Activated CD8-positive, alpha-beta T cell treated with anti-CD3 and anti-CD28 coated beads for 36 hours (primary cell): ENCODE results near the gene RAB31. TPM values are rescaled to one million over a fixed set of nuclear protein-coding genes. Genes with fewer than 3 reads are reported as not detected.
A peak's percentile ranks its signal among the peaks of the same experiment; 100 is the strongest.

Source experiments
- ATAC-seq: fragments of 200-7000 bp; cut with Tn5 transposase; one replicate; pipeline ENCODE4 v1.10.0; 2021; ENCODE audit warnings: mild to moderate bottlenecking, moderate library complexity
- CTCF ChIA-PET: fragments of 350-600 bp; sonication (Branson Sonifier 250); formaldehyde crosslinking; loops from one replicate; lab custom pipeline; 2021; ENCODE audit warnings: antibody characterized with exemption; lab: Charles Lee
- POLR2A ChIA-PET: fragments of 350-600 bp; sonication (Branson Sonifier 250); formaldehyde crosslinking; loops from one replicate; lab custom pipeline; 2021; ENCODE audit warnings: antibody characterized with exemption; lab: Charles Lee
- DNase-seq: peaks from one replicate; pipeline ENCODE4 v3.0.0-alpha.2; 2020
- H3K27ac Mint-ChIP-seq: one replicate; pipeline ENCODE4 v1.8.0; 2021; ENCODE audit warnings: mild to moderate bottlenecking, mixed read lengths
- H3K27me3 Mint-ChIP-seq: one replicate; pipeline ENCODE4 v1.8.0; 2021; ENCODE audit warnings: mixed read lengths
- H3K36me3 Mint-ChIP-seq: one replicate; pipeline ENCODE4 v1.8.0; 2021; ENCODE audit warnings: low read depth, mixed read lengths
- H3K4me1 Mint-ChIP-seq: one replicate; pipeline ENCODE4 v1.8.0; 2021; ENCODE audit warnings: low read depth, mixed read lengths
- H3K4me3 Mint-ChIP-seq: one replicate; pipeline ENCODE4 v1.8.0; 2021; ENCODE audit warnings: mild to moderate bottlenecking, moderate library complexity, mixed read lengths
- H3K9me3 Mint-ChIP-seq: one replicate; pipeline ENCODE4 v1.8.0; 2021; ENCODE audit warnings: mixed read lengths
- CTCF ChIP-seq: fragments of 200-600 bp; IDR thresholded peaks from one replicate; pipeline ENCODE4 v1.8.0; 2022; ENCODE audit warnings: antibody characterized with exemption, mild to moderate bottlenecking
- intact Hi-C: fragments of 100-400 bp; cut with micrococcal nuclease; formaldehyde crosslinking; loops from one replicate; pipeline ENCODE4 v1.10.0; 2022
- total RNA-seq, 2 experiments: library from RNA; stranded (reverse); gene quantifications; one replicate each; pipeline ENCODE4 v1.2.3, GENCODE V29; 2021

The RAB31 gene
- total RNA-seq, 2 experiments from 2014 or later: 0.45 to 0.76 TPM

- Mint-ChIP-seq H3K27ac (no peak overlapping the region), H3K4me3 (no peak overlapping the region), H3K4me1 (peaks cover 6% of the 10 kb centered on the region), H3K36me3 (no peaks in the 10 kb centered on the region), H3K9me3 (no peaks in the 10 kb centered on the region), H3K27me3 (peaks cover 45% of the 10 kb centered on the region)
- DNase-seq (no peak), ATAC-seq (peak; percentile 34)
- TF ChIP-seq CTCF: no peak
- ChIA-PET CTCF (no interaction called here), POLR2A (no interaction called here)
- intact Hi-C loops: no loop called here
Observed at GRCh38 chr18:9704233-9705118, 3.6 kb upstream of the RAB31 start.

- no peak for TF ChIP-seq CTCF
- Mint-ChIP-seq H3K4me1 (peaks cover 8% of the 10 kb centered on the region), H3K4me3 (no peak overlapping the region), H3K9me3 (no peaks in the 10 kb centered on the region), H3K27me3 (peaks cover 52% of the 10 kb centered on the region), H3K27ac (no peak overlapping the region), H3K36me3 (no peaks in the 10 kb centered on the region)
- ATAC-seq (no peak), DNase-seq (no peak)
- ChIA-PET POLR2A (no interaction called here), CTCF (no interaction called here)
- intact Hi-C loops: no loop called here
Observed at GRCh38 chr18:9705183-9705829, 2.8 kb upstream of the RAB31 start.

GRCh38 chr18:9706081-9706935, 1.8 kb upstream of the RAB31 start:
- ATAC-seq (no peak), DNase-seq (no peak)
- Mint-ChIP-seq H3K27ac (no peak overlapping the region), H3K4me3 (no peak overlapping the region), H3K27me3 (peaks cover 56% of the 10 kb centered on the region), H3K9me3 (no peaks in the 10 kb centered on the region), H3K36me3 (no peaks in the 10 kb centered on the region), H3K4me1 (peaks cover 13% of the 10 kb centered on the region)
- ChIA-PET POLR2A (no interaction called here), CTCF (no interaction called here)
- intact Hi-C loops: no loop called here
- TF ChIP-seq CTCF: no peak

GRCh38 chr18:9707381-9708056, 582 bp upstream of the RAB31 start:
- no peak overlapping the region for H3K27ac Mint-ChIP-seq
- no peaks in the 10 kb centered on the region for H3K36me3 Mint-ChIP-seq
- TF ChIP-seq CTCF: no peak
- peaks cover 19% of the 10 kb centered on the region for H3K4me1 Mint-ChIP-seq
- CTCF ChIA-PET: no interaction called here
- ATAC-seq (no peak), DNase-seq (no peak)
- H3K9me3 Mint-ChIP-seq: no peaks in the 10 kb centered on the region
- intact Hi-C loops: no loop called here
- H3K4me3 Mint-ChIP-seq: peak overlapping the region; percentile 41
- H3K27me3 Mint-ChIP-seq: peaks cover 67% of the 10 kb centered on the region
- POLR2A ChIA-PET: interaction anchor here (1.0 kb wide), 1 partner anchor 91 kb away, joined by 4 read pairs; no protein-coding TSS in a partner anchor
